GM12878 (cell line): Measurements from ENCODE around the gene BRSK2. TPM values are rescaled to one million over a fixed set of nuclear protein-coding genes. Genes with fewer than 3 reads are reported as not detected.

Experiments used
- ATAC-seq: fragments of 200-7000 bp; cut with Tn5 transposase; 3 replicates; pipeline ENCODE4 v1.9.1; 2020; ENCODE audit warnings: mild to moderate bottlenecking, moderate library complexity
- BruUV-seq: library from RNA; stranded (reverse); fragments of 400-500 nt; replicated peaks from 2 replicates; lab custom pipeline; 2021; lab: Mats Ljungman, UMichigan
- CTCF ChIA-PET: fragments of 300-600 bp; sonication (Branson Sonifier 250); formaldehyde crosslinking; extraction: SDS; loops from one replicate; lab custom pipeline; 2021; ENCODE audit warnings: inconsistent platforms; lab: Yijun Ruan, JAX
- POLR2A ChIA-PET: fragments of 350-600 bp; formaldehyde crosslinking; extraction: SDS; loops from one replicate; lab custom pipeline; 2021; ENCODE audit warnings: inconsistent platforms; lab: Charles Lee
- RAD21 ChIA-PET: fragments of 300-600 bp; sonication (Branson Sonifier 250); formaldehyde crosslinking; loops from one replicate; lab custom pipeline; 2023; ENCODE audit warnings: antibody characterized with exemption; ENCODE audit not compliant: unreplicated experiment; lab: Charles Lee
- SMC1A ChIA-PET: fragments of 300-600 bp; sonication (Branson Sonifier 250); formaldehyde crosslinking; loops from one replicate; lab custom pipeline; 2023; ENCODE audit not compliant: unreplicated experiment, uncharacterized antibody; lab: Charles Lee
- DNase-seq: peaks from one replicate; pipeline ENCODE4 v3.0.0-alpha.2; 2011; ENCODE audit warnings: low read depth, low spot score
- FAIRE-seq: peaks from 3 replicates; lab custom pipeline; 2011; peaks lifted over from hg19 to GRCh38; lab: Jason Lieb, UNC
- H2AFZ ChIP-seq: 2 replicates; pipeline ENCODE4 v1.6.0; 2011; ENCODE audit warnings: low read depth, low read length, control low read depth; ENCODE audit not compliant: control insufficient read depth
- H3K27ac ChIP-seq: 2 replicates; pipeline ENCODE4 v1.5.1; 2011; ENCODE audit warnings: control low read depth; ENCODE audit not compliant: control insufficient read depth, insufficient read depth
- H3K27me3 ChIP-seq, 2 experiments: replicated peaks in 1 of 2; 2 replicates each; pipeline versions ENCODE4 v1.6.0 to v1.6.1; 2011; ENCODE audit warnings: low read length in 1 of 2; ENCODE audit not compliant: control insufficient read depth in 2 of 2, insufficient read depth in 2 of 2
- H3K36me3 ChIP-seq, 2 experiments: 2 replicates each; pipeline ENCODE4 v1.5.1; 2011; ENCODE audit warnings: low read length in 1 of 2; ENCODE audit not compliant: control insufficient read depth in 2 of 2, insufficient read depth in 2 of 2
- H3K4me1 ChIP-seq: 2 replicates; pipeline ENCODE4 v1.6.1; 2011; ENCODE audit warnings: mild to moderate bottlenecking, low read length, moderate library complexity, mixed read lengths; ENCODE audit not compliant: control insufficient read depth, insufficient read depth
- H3K4me2 ChIP-seq: 2 replicates; pipeline ENCODE4 v1.6.0; 2011; ENCODE audit warnings: control low read depth; ENCODE audit not compliant: control insufficient read depth, insufficient read depth
- H3K4me3 ChIP-seq: fragments of 200-600 bp; sonication (generic); 2 replicates; pipeline ENCODE4 v1.5.1; 2016
- H3K79me2 ChIP-seq: 2 replicates; pipeline ENCODE4 v1.6.0; 2011; ENCODE audit warnings: low read length; ENCODE audit not compliant: control insufficient read depth, insufficient read depth
- H3K9ac ChIP-seq: 2 replicates; pipeline ENCODE4 v1.8.0; 2011; ENCODE audit warnings: low read length, control low read depth, mixed read lengths; ENCODE audit not compliant: control insufficient read depth, insufficient read depth
- H3K9me3 ChIP-seq: replicated peaks from 3 replicates; pipeline ENCODE4 v1.5.1; 2011; ENCODE audit warnings: mild to moderate bottlenecking, low read length; ENCODE audit not compliant: control insufficient read depth, insufficient read depth
- H4K20me1 ChIP-seq: 2 replicates; pipeline ENCODE4 v1.6.0; 2011; ENCODE audit not compliant: control insufficient read depth, insufficient read depth
- ATF7 ChIP-seq: fragments of 450-650 bp; IDR thresholded peaks from 2 replicates; pipeline ENCODE4 v1.6.1; 2016; ENCODE audit warnings: low read depth, mild to moderate bottlenecking
- CBFB ChIP-seq: IDR thresholded peaks from 2 replicates; pipeline ENCODE4 v1.6.1; 2016; ENCODE audit warnings: antibody characterized with exemption, low read depth
- CBX5 ChIP-seq: sonication (generic); IDR thresholded peaks from 2 replicates; pipeline ENCODE4 v1.6.1; 2016; ENCODE audit warnings: low read depth, moderate library complexity, mild to moderate bottlenecking, inconsistent platforms
- FOXK2 ChIP-seq: fragments of 450-650 bp; IDR thresholded peaks from 2 replicates; pipeline ENCODE4 v1.6.1; 2017; ENCODE audit warnings: mild to moderate bottlenecking, moderate library complexity
- GATAD2B ChIP-seq: fragments of 450-650 bp; conservative IDR thresholded peaks from 2 replicates; pipeline ENCODE4 v1.6.1; 2017; ENCODE audit warnings: low read depth, mild to moderate bottlenecking, moderate library complexity
- KLF5 ChIP-seq: fragments of 450-650 bp; IDR thresholded peaks from 2 replicates; pipeline ENCODE4 v1.6.1; 2014; ENCODE audit warnings: mild to moderate bottlenecking; ENCODE audit not compliant: partially characterized antibody
- NR2C1 ChIP-seq: fragments of 450-650 bp; IDR thresholded peaks from 2 replicates; pipeline ENCODE4 v1.6.1; 2017; ENCODE audit warnings: antibody characterized with exemption, mild to moderate bottlenecking, moderate library complexity
- POLR2A ChIP-seq: IDR thresholded peaks from 2 replicates; pipeline ENCODE4 v1.6.1; 2011; ENCODE audit warnings: low read depth, mild to moderate bottlenecking, low read length
- RBBP5 ChIP-seq: fragments of 200-600 bp; sonication (generic); conservative IDR thresholded peaks from 2 replicates; pipeline ENCODE4 v1.6.1; 2016
- RCOR1 ChIP-seq: conservative IDR thresholded peaks from 2 replicates; pipeline ENCODE4 v1.6.1; 2012; ENCODE audit warnings: low read depth, low read length, improper control_type of control experiment
- TAF1 ChIP-seq: IDR thresholded peaks from 2 replicates; pipeline ENCODE4 v1.6.1; 2011; ENCODE audit warnings: mild to moderate bottlenecking, low read depth, low read length, borderline replicate concordance
- TCF3 ChIP-seq: IDR thresholded peaks from 2 replicates; pipeline ENCODE4 v1.6.1; 2012; ENCODE audit warnings: low read depth, mild to moderate bottlenecking, low read length, borderline replicate concordance; ENCODE audit not compliant: insufficient read depth
- YBX1 ChIP-seq: fragments of 450-650 bp; IDR thresholded peaks from 2 replicates; pipeline ENCODE4 v1.6.1; 2016; ENCODE audit warnings: antibody characterized with exemption
- ZBTB11 ChIP-seq: fragments of 450-650 bp; formaldehyde crosslinking; IDR thresholded peaks from 2 replicates; pipeline ENCODE4 v1.5.0; 2022; ENCODE audit warnings: mild to moderate bottlenecking, missing genetic modification characterization
- ZNF24 ChIP-seq: fragments of 450-650 bp; IDR thresholded peaks from 2 replicates; pipeline ENCODE4 v1.6.1; 2017; ENCODE audit warnings: antibody characterized with exemption, mild to moderate bottlenecking
- ZNF592 ChIP-seq: fragments of 450-650 bp; IDR thresholded peaks from 2 replicates; pipeline ENCODE4 v1.6.1; 2017; ENCODE audit warnings: mild to moderate bottlenecking, moderate library complexity
- WGBS: methylation state at CpG from one replicate; pipeline ENCODE4 v1.1.6; 2016; ENCODE audit warnings: low lambda C conversion rate; ENCODE audit not compliant: insufficient replicate concordance, insufficient coverage; ENCODE audit errors: missing lambda C conversion rate; 5-methylcytosine and 5-hydroxymethylcytosine counted together
- in situ Hi-C: fragments of 300-500 bp; cut with MboI; formaldehyde crosslinking; loops from 9 replicates; pipeline ENCODE4 v1.14.3; 2018; ENCODE audit warnings: mixed read lengths
- intact Hi-C: fragments of 100-400 bp; cut with micrococcal nuclease; formaldehyde crosslinking; loops from one replicate; pipeline ENCODE4 v1.14.2; 2022; ENCODE audit not compliant: unreplicated experiment
- polyA plus RNA-seq, 11 experiments: library from polyadenylated mRNA; depleted of rRNA in 4 of 11; unstranded in 6 of 11; stranded (reverse) in 5 of 11; fragments of >200 nt; fragmentation: Nextera tagmentation in 4 of 11; fragmentation: Illumina TruSeq in 1 of 11; extraction: Ambion mirVana in 4 of 11; extraction: Trizol in 1 of 11; gene quantifications; 1 replicate in 1 of 11; 2 replicates in 10 of 11; pipeline versions ENCODE4 v1.2.1 to v1.2.3, GENCODE V29; 2011 to 2016; ENCODE audit warnings: inconsistent platforms in 2 of 11, missing spikeins in 2 of 11, low read depth in 1 of 11
- total RNA-seq, 4 experiments: library from RNA; depleted of rRNA in 3 of 4; stranded (reverse); fragments of >200 nt in 3 of 4; fragmentation: Illumina TruSeq in 1 of 4; extraction: Trizol in 1 of 4; gene quantifications; 2 replicates each; pipeline versions ENCODE4 v1.2.1 to v1.2.3, GENCODE V29; 2013 to 2021

BRSK2 gene
- total and polyA plus RNA-seq, 10 of the 15 experiments (the other 5 are each of a cell fraction or from before 2014, with no cell fraction given) = 0.13 TPM; not detected in 9

- TF ChIP-seq GATAD2B = no peak
- no peak for TF ChIP-seq NR2C1
- TF ChIP-seq RBBP5 = no peak
- TF ChIP-seq TCF3 = no peak
- no peak for TF ChIP-seq ATF7
Measured at GRCh38 chr11:1404461-1405185, 14.9 kb downstream of the BRSK2 start (continued).

- ChIA-PET SMC1A (no interaction called here), RAD21 (no interaction called here), CTCF (no interaction called here), POLR2A (no interaction called here)
- Histone ChIP-seq H3K36me3 (no peaks in the 10 kb centered on the region), H4K20me1 (no peaks in the 10 kb centered on the region), H3K4me1 (no peaks in the 10 kb centered on the region), H3K9ac (no peak overlapping the region), H3K4me2 (no peak overlapping the region), H3K9me3 (no peaks in the 10 kb centered on the region), H3K79me2 (no peaks in the 10 kb centered on the region), H3K4me3 (no peak overlapping the region), H2AFZ (no peak overlapping the region), H3K27ac (no peak overlapping the region), H3K27me3 (no peaks in the 10 kb centered on the region)
- no TSS peak for BruUV-seq
- in situ Hi-C loops = no loop called here
- intact Hi-C loops = no loop called here
- DNase-seq (no peak), ATAC-seq (no peak), FAIRE-seq (no peak)
- 34% methylated on average over 23 of the region's 24 CpGs for WGBS
- TF ChIP-seq YBX1 (no peak), TAF1 (no peak), CBFB (no peak), ZBTB11 (CRISPR knock-in tag) (no peak), POLR2A (no peak), ZNF24 (no peak), RCOR1 (no peak), ZNF592 (no peak), FOXK2 (no peak), CBX5 (no peak), RBBP5 (no peak), KLF5 (no peak)
Measured at GRCh38 chr11:1405186-1406020, 15.7 kb downstream of the BRSK2 start.
